Right cardiac atrium (tissue), 5 donors: Measurements from ENCODE around the gene ST6GAL1. TPM values are rescaled to one million over a fixed set of nuclear protein-coding genes. Genes with fewer than 3 reads are reported as not detected.

Source experiments
- ATAC-seq, 2 donors: fragments of 200-7000 bp; cut with Tn5 transposase; one replicate each; pipeline versions ENCODE4 v1.8.0 to v1.9.1; 2020; ENCODE audit warnings: moderate library complexity in 2 of 2, mild to moderate bottlenecking in 1 of 2
- DNase-seq, 3 donors: peaks; one replicate each; pipeline ENCODE4 v3.0.0-alpha.2; 2020
- H3K27ac ChIP-seq: one replicate; pipeline ENCODE4 v1.5.1; 2013; ENCODE audit warnings: mild to moderate bottlenecking, low read length, control low read depth, moderate library complexity
- H3K27me3 ChIP-seq: one replicate; pipeline ENCODE4 v1.6.1; 2013; ENCODE audit not compliant: control insufficient read depth, insufficient read depth
- H3K4me1 ChIP-seq: one replicate; pipeline ENCODE4 v1.6.1; 2013; ENCODE audit warnings: low read length; ENCODE audit not compliant: control insufficient read depth, insufficient read depth
- H3K4me3 ChIP-seq: one replicate; pipeline ENCODE4 v1.5.1; 2013; ENCODE audit warnings: low read length, control low read depth
- H3K9me3 ChIP-seq: one replicate; pipeline ENCODE4 v1.6.1; 2013; ENCODE audit warnings: low read length; ENCODE audit not compliant: control insufficient read depth
- WGBS: extraction: QIAGEN DNeasy Blood & Tissue Kit; methylation state at CpG from one replicate; pipeline ENCODE4 v1.1.7; 2013; 5-methylcytosine and 5-hydroxymethylcytosine counted together
- intact Hi-C, 4 donors: fragments of 100-400 bp; cut with DNase I; formaldehyde crosslinking; loops; one replicate each; pipeline versions ENCODE4 v1.11.0 to v1.14.0; 2022 to 2023
- polyA plus RNA-seq: library from polyadenylated mRNA; stranded (reverse); fragments of 200-250 nt; gene quantifications from one replicate; pipeline ENCODE4 v1.2.3, GENCODE V29; 2013
- total RNA-seq, 4 donors: library from RNA; stranded (reverse); fragmentation: NEBNext Ultra II Directional; extraction: Animal tissue kit (Norgen Biotek cat#: 25700); gene quantifications; one replicate each; pipeline ENCODE4 v1.2.1, GENCODE V29; 2021
- donor health status: healthy with polysubstance abuse.
- donor health status: DM: no; HTN: yes; CAD: no.
- donor health status: DM: no; HTN: no; CAD: no.
- donor health status: DM: no; HTN: yes; CAD: no; lungs with severe emphysema.
- donor health status: DM: yes; HTN: yes; CAD: no.

The ST6GAL1 gene
- total and polyA plus RNA-seq, 5 donors = 25.2 to 69.2 (median 64.7) TPM

DNA sequence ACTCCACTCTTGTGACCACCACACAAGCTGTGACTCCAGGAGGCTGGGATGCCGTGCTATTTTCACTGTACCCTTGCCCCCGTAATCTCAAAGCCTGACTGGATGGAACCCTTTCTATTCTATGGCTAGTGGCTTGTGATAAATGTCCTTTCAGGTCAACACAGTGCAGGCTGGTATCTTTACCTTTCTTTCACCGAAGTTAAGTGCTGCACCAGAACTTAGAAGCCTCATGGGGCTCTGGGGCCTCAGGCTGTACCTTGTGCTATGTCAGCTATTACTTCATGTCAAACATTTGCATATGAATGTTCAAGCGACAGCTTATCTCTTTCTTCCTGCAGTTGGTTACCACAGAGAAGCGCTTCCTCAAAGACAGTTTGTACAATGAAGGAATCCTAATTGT, 142.2 kb downstream of the ST6GAL1 start:
- H3K4me3 ChIP-seq = no peak overlapping the region
- no peak for ATAC-seq
- intact Hi-C loops = no loop called here
- no peaks in the 10 kb centered on the region for H3K9me3 ChIP-seq
- H3K27ac ChIP-seq = no peak overlapping the region
- DNase-seq = no peak
- H3K4me1 ChIP-seq = no peaks in the 10 kb centered on the region
- WGBS = 78% methylated on average over 5 of the region's 5 CpGs
- no peaks in the 10 kb centered on the region for H3K27me3 ChIP-seq

DNA sequence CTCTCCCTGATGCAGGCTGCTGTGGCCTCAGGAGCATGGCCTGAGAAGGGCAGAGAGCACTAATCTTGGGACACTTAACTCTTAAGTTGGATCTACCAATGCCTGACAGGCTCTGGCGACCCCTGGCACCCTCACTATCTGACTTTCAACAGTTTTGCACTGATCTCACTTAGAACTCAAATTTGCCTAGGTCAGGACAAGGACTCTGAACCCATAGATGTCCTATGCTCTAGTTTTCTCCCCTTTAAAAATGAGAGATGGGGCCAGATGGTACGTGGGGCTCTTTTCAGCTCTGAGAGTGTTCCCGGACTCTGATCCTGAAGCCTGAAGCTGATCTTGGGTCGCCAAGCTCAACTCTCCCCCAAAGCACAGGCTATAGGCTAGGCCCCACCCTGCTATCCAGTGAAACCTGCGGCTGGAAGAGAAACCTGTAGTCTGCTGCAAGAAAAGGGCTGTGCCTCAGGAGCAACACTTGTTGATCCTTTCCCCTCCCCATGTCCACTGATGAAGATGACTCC, 143.3 kb downstream of the ST6GAL1 start:
- H3K27ac ChIP-seq = no peak overlapping the region
- ATAC-seq = no peak
- DNase-seq = no peak
- H3K9me3 ChIP-seq = no peaks in the 10 kb centered on the region
- no peaks in the 10 kb centered on the region for H3K4me1 ChIP-seq
- H3K27me3 ChIP-seq = no peaks in the 10 kb centered on the region
- H3K4me3 ChIP-seq = no peak overlapping the region
- 92% methylated on average over 5 of the region's 5 CpGs for WGBS
- intact Hi-C loops = no loop called here

DNA sequence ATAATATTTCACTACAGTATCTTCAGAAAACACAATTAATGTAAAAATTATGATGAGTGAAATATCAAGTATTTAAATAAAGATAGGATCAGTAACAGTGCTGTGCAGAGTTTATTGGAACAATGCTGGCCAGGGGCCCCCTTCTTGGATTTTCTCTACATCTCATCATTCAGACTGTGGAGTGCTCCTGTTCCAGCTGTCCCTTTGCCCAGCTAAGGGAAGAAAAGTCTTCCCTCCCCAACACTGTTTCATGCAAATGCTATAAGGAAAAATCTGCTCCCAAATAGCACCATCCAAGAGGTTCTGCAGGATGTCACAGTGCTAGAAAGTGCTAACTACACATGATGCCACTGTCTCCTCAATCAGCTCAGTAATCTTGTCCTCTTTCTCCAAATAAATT, 144.5 kb downstream of the ST6GAL1 start:
- H3K4me3 ChIP-seq = no peak overlapping the region
- H3K9me3 ChIP-seq = no peaks in the 10 kb centered on the region
- no peaks in the 10 kb centered on the region for H3K4me1 ChIP-seq
- H3K27ac ChIP-seq = no peak overlapping the region
- intact Hi-C loops = no loop called here
- H3K27me3 ChIP-seq = no peaks in the 10 kb centered on the region
- DNase-seq (no peak), ATAC-seq (no peak)

DNA sequence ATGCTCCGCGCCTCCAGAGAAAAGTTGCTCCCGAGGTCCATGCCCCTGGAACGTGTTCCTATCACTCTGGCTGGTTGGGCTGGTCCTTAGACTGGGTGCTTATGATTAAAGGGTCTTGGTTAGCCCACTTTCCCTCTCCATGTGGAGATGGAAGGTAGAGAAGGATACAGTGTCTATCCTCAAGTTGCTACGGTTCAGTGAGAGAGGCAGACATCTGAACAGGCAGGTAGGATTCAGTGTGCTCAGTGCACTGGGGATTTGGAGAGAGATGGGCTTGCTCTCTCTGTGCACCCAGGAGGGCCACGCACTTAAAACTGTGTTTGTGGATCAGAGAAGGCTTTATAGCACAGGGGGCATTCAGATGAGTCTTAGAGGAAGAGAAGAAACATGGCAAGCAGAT, 146.0 kb downstream of the ST6GAL1 start:
- no peaks in the 10 kb centered on the region for H3K4me1 ChIP-seq
- intact Hi-C loops = no loop called here
- H3K9me3 ChIP-seq = no peaks in the 10 kb centered on the region
- WGBS = 92% methylated on average over 6 of the region's 6 CpGs
- no peaks in the 10 kb centered on the region for H3K27me3 ChIP-seq
- H3K4me3 ChIP-seq = no peak overlapping the region
- H3K27ac ChIP-seq = no peak overlapping the region
- ATAC-seq (no peak), DNase-seq (no peak)

DNA sequence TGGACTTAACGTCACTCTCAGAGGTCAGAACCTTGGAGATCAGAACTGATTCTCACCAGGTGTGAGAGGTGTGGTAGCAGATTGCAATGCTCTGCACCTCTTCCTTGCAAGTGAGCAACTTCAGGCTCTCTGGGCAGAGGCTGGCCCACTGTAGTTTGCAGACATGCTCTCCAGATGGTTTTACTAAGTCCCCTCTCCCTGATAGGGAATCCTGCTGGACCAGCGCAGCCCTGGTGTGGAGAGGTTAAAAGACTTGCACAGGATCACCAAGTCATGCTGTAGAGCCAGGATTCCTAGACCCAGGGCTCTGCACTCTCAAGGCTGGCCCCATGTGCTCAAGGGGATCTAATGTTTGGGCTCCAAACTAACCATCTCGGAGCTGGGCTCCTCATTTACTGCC, 146.8 kb downstream of the ST6GAL1 start:
- intact Hi-C loops = no loop called here
- no peaks in the 10 kb centered on the region for H3K4me1 ChIP-seq
- H3K9me3 ChIP-seq = no peaks in the 10 kb centered on the region
- no peak overlapping the region for H3K4me3 ChIP-seq
- 94% methylated on average over 3 of the region's 3 CpGs for WGBS
- peak in 1 of 3 donors; percentile 17 for DNase-seq
- ATAC-seq = no peak
- no peaks in the 10 kb centered on the region for H3K27me3 ChIP-seq
- H3K27ac ChIP-seq = no peak overlapping the region

DNA sequence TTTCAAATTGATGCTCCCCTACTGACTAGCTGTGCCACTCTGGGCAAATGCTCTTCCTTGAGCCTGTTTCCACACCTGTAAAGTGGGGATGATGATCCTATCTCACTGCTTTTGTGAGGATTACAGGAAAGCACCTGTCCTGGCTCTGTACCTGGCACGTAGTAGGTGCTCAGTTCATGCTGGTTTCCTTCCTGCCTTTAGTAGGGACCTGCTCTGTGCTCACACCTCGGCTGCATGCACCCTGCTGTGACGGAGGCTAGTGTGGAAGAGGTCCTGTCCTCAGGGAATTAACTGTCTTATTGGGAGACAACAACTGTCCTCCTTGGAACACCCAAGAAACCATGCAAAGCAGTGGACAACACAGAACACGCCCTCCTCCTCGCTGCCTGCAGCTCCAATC, 147.2 kb downstream of the ST6GAL1 start:
- no peaks in the 10 kb centered on the region for H3K9me3 ChIP-seq
- no peak overlapping the region for H3K4me3 ChIP-seq
- no peak for ATAC-seq
- H3K27me3 ChIP-seq = no peaks in the 10 kb centered on the region
- 93% methylated on average over 5 of the region's 5 CpGs for WGBS
- no peak overlapping the region for H3K27ac ChIP-seq
- no peaks in the 10 kb centered on the region for H3K4me1 ChIP-seq
- no peak for DNase-seq
- intact Hi-C loops = no loop called here

DNA sequence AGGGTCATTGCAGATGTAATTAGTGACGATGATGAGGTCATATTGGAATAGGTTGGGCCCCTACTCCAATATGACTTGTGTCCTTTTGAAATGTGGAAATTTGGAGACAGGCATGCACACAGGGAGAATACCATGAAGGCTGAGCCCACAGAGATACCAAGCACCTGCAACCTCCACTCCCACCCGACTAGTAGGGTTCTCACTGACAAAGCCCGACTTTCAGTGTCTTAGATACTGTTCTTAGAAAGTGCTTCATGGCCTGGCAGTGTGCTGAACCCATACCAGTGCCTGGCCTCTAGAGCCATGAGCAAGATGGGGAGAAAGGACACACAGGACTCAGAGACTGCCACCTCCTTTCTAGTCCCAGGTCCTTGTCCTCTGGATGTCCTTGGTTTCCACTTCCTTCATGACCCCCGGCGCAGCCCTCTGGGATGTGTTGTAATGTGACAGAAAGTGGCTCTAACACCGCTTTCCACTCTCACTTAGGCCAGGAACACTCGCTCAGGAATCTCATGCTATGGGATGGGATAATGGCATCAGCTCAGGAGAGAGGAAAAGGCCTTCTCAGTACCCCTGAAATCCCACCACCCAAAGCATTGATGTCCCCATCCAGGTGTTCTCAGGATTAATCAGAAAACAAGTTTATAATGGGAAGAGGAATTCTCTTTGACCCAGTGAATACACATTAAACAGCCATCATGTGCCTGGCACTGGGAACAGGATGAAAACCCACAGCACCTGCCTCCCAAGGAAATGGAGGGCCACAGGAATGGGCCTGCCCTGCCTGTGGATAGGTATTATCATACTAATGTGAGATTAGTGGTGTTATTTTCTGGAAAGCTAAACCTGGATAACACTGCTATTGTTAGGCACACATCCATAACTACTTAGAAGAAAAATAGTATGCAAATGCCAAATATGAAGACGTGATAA, 149.0 kb downstream of the ST6GAL1 start:
- 79% methylated on average over 8 of the region's 8 CpGs for WGBS
- intact Hi-C loops = no loop called here
- Histone ChIP-seq H3K27ac (no peak overlapping the region), H3K27me3 (no peaks in the 10 kb centered on the region), H3K4me3 (no peak overlapping the region), H3K4me1 (peaks cover 5% of the 10 kb centered on the region), H3K9me3 (no peaks in the 10 kb centered on the region)
- DNase-seq (no peak), ATAC-seq (no peak)

DNA sequence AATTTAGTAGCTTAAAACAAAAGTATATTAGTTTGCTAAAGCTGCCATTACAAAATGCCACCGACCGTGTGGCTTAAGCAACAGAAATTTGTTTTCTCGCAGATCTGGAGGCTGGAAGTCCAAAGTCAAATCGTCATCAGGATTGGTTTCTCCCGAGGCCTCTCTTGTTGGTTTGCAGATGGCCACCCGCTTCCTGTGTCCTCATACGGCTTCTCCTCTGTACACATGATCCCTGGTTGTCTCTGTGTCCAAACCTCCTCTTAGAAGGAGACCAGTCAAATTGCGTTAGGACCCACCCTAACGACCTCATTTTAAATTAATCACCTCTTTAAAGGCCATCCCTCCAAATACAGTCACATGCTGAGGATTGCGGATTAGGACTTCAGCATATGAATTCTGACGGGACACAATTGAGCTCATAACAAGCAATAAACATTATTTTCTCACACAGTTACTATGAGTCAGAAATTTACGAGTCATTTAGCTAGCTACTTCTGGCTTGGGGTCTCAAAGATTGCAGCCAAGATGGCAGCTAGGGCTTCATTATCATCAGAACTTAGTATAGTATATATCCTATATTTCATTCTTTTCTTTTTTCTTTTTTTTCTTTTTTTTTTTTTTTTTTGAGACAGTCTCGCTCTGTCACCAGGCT, 150.6 kb downstream of the ST6GAL1 start:
- ATAC-seq (no peak), DNase-seq (no peak)
- Histone ChIP-seq H3K9me3 (no peaks in the 10 kb centered on the region), H3K4me1 (peaks cover 5% of the 10 kb centered on the region), H3K27ac (no peak overlapping the region), H3K27me3 (no peaks in the 10 kb centered on the region), H3K4me3 (no peak overlapping the region)
- intact Hi-C loops = no loop called here
- WGBS = 91% methylated on average over 13 of the region's 13 CpGs

DNA sequence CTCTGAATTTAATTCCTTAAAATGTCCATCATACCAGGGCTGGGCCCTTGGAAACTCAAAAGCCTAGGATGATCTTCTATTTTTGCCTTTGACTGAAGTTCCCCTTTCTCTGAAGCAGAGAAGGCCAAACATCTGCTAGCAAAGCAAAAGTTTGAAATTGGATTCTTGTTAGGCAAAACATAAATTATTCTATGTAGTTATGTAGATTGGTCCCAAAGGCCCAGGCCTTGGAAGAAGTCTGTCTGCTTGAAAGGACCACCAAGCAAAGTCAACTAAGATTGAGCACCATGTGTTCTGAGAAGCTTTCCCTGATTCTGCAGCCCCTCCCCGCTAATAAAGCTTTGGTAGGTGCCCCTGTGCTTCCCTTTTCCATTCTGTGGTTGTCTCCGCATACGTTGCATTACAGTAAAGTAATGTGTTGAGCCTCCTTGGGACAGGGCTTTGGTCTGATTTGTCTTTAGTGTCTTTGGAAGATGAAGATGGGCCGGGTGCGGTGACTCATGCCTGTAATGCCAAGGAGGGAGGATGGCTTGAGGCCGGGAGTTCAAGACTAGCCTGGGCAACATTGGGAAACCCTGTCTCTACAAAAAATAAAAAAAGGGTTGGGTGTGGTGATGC, 152.5 kb downstream of the ST6GAL1 start:
- DNase-seq = no peak
- 95% methylated on average over 6 of the region's 6 CpGs for WGBS
- Histone ChIP-seq H3K27me3 (no peaks in the 10 kb centered on the region), H3K4me1 (peaks cover 5% of the 10 kb centered on the region), H3K9me3 (no peaks in the 10 kb centered on the region), H3K27ac (no peak overlapping the region), H3K4me3 (no peak overlapping the region)
- ATAC-seq = no peak
- intact Hi-C loops = no loop called here

DNA sequence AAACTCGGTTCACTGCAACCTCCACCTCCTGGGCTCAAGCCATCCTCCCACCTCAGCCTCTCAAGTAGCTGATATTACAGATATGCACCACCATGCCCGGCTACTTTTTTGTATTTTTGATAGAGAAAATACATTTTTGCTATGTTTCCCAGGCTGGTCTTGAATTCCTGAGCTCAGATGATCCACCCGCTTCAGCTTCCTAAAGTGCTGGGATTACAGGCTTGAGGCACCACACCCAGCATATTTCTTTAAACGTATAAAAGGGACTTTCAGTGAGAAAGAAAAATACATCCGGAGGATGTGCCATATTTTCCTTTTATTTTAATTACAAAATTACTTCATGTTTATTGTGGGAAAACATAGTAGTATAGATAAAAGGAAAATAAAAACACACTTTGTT, 153.8 kb downstream of the ST6GAL1 start:
- DNase-seq = no peak
- Histone ChIP-seq H3K9me3 (no peaks in the 10 kb centered on the region), H3K27me3 (no peaks in the 10 kb centered on the region), H3K27ac (no peak overlapping the region), H3K4me1 (peaks cover 5% of the 10 kb centered on the region), H3K4me3 (no peak overlapping the region)
- intact Hi-C loops = no loop called here
- peak in 1 of 2 donors; percentile 29 for ATAC-seq
- WGBS = 49% methylated on average over 5 of the region's 5 CpGs

DNA sequence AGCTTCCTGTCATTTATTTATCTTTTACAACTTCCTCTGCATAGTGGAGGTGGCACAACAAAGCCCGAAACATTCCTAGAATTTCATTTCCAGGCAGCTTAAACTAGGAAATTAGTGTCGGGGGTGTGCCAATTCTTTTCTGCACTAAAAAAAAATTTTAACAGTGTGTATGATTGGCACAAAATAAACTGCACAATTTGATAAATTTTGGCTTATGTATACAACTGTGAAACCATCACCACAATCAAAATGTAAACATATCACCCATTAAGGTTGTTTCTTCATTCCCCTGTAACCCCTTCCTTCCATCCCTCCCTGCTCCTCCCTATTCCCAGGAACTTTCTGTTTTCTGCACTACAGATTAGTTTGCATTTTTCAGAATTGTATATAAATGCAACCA, 154.3 kb downstream of the ST6GAL1 start:
- H3K27ac ChIP-seq = no peak overlapping the region
- intact Hi-C loops = no loop called here
- peak in 1 of 2 donors; percentile 24 for ATAC-seq

More for the DNA sequence above, 154.3 kb downstream of the ST6GAL1 start:
- Histone ChIP-seq H3K4me1 (peaks cover 5% of the 10 kb centered on the region), H3K9me3 (no peaks in the 10 kb centered on the region), H3K27me3 (no peaks in the 10 kb centered on the region), H3K4me3 (no peak overlapping the region)
- 36% methylated on average over 2 of the region's 2 CpGs for WGBS
- no peak for DNase-seq
